Measurements from ENCODE around the gene EP300. TPM values are rescaled to one million over a fixed set of nuclear protein-coding genes. Genes with fewer than 3 reads are reported as not detected.

EP300 gene
- total RNA-seq, 1 donor from 2014 or later: 124 TPM

- TF ChIP-seq, protein P1, sequence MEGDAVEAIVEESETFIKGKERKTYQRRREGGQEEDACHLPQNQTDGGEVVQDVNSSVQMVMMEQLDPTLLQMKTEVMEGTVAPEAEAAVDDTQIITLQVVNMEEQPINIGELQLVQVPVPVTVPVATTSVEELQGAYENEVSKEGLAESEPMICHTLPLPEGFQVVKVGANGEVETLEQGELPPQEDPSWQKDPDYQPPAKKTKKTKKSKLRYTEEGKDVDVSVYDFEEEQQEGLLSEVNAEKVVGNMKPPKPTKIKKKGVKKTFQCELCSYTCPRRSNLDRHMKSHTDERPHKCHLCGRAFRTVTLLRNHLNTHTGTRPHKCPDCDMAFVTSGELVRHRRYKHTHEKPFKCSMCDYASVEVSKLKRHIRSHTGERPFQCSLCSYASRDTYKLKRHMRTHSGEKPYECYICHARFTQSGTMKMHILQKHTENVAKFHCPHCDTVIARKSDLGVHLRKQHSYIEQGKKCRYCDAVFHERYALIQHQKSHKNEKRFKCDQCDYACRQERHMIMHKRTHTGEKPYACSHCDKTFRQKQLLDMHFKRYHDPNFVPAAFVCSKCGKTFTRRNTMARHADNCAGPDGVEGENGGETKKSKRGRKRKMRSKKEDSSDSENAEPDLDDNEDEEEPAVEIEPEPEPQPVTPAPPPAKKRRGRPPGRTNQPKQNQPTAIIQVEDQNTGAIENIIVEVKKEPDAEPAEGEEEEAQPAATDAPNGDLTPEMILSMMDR (IDR thresholded peaks at IDR 0.05; ENCODE audit: unreplicated experiment): no peak
- no peaks in the 10 kb centered on the region for H3K9me3 Mint-ChIP-seq
- H3K36me3 Mint-ChIP-seq: peaks cover 29% of the 10 kb centered on the region
- H3K27me3 Mint-ChIP-seq (ENCODE audit: low read depth): no peaks in the 10 kb centered on the region
- no peak overlapping the region for H3K4me3 Mint-ChIP-seq
- no peak for DNase-seq (ENCODE audit: low spot score in 2 of 2, unreplicated experiment in 2 of 2)
- no peak overlapping the region for H3K27ac Mint-ChIP-seq
- no peaks in the 10 kb centered on the region for H3K4me1 Mint-ChIP-seq
Observed at GRCh38 chr22:41222846-41223507, 130.6 kb downstream of the EP300 start.

DNA sequence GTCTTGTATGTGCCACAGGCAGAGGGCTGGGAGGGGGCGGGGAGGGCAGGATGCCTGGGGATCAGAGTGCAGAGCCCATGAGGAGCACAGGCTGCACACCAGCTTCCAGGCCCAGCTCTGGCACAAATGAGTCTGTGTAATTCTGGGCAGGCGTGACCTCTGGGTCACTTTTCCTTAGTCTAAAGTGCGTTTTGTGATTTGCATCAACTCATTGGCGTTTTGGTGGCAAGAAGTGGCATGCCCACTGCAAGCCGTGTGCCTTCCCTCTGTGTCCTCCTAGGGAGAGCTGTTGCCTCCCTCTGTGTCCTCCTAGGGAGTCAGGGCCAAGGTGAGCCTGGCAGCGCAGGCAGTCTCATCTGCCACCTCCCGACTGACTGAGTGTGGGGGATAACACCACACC lies 131.1 kb downstream of the EP300 start:
- TF ChIP-seq, protein P1 (IDR thresholded peaks at IDR 0.05; ENCODE audit: unreplicated experiment): no peak

GRCh38 chr22:41226723-41227655 lies 134.6 kb downstream of the EP300 start:
- Mint-ChIP-seq H3K4me3 (no peak overlapping the region), H3K27me3 (ENCODE audit: low read depth) (no peaks in the 10 kb centered on the region), H3K27ac (no peak overlapping the region), H3K9me3 (no peaks in the 10 kb centered on the region), H3K36me3 (peaks cover 14% of the 10 kb centered on the region), H3K4me1 (no peaks in the 10 kb centered on the region)
- DNase-seq (ENCODE audit: low spot score in 2 of 2, unreplicated experiment in 2 of 2): no peak
- TF ChIP-seq, protein P1 (IDR thresholded peaks at IDR 0.05; ENCODE audit: unreplicated experiment): no peak

More for the DNA sequence above, 131.1 kb downstream of the EP300 start:
- DNase-seq (ENCODE audit: low spot score in 2 of 2, unreplicated experiment in 2 of 2): no peak
- no peaks in the 10 kb centered on the region for H3K9me3 Mint-ChIP-seq
- H3K4me1 Mint-ChIP-seq: no peaks in the 10 kb centered on the region
- no peak overlapping the region for H3K27ac Mint-ChIP-seq
- H3K4me3 Mint-ChIP-seq: no peak overlapping the region
- peaks cover 28% of the 10 kb centered on the region for H3K36me3 Mint-ChIP-seq
- no peaks in the 10 kb centered on the region for H3K27me3 Mint-ChIP-seq (ENCODE audit: low read depth)

DNA sequence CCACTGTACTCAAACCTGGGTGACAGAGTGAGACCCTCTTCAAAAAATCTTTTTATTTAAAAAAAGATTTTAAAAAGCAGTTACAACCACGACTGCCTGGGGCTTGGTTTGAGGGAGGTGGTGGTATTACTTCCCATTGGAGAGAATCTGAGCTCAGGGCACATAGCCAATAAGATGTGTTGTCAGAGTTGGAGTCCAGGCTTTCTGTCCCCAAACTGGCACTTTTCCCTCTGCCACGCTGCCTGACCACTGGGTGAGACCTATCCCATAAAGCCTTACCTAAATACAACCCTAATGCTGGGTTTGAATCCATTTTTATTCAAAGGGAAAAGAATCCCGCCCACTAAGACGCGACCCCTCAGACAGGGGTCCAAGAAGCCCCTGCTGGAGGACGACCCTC lies 136.8 kb downstream of the EP300 start:
- Mint-ChIP-seq H3K36me3 (peaks cover 11% of the 10 kb centered on the region), H3K27ac (no peak overlapping the region), H3K9me3 (no peaks in the 10 kb centered on the region), H3K27me3 (ENCODE audit: low read depth) (no peaks in the 10 kb centered on the region), H3K4me3 (no peak overlapping the region), H3K4me1 (no peaks in the 10 kb centered on the region)
- no peak for DNase-seq (ENCODE audit: low spot score in 2 of 2, unreplicated experiment in 2 of 2)
- TF ChIP-seq, protein P1 (IDR thresholded peaks at IDR 0.05; ENCODE audit: unreplicated experiment): no peak

Other genes starting within 250 kb of the EP300 start
- 327 to 365 TPM (median 344 TPM) in 3 replicates for gene ST13, start 236.0 kb upstream of the EP300 start, total RNA-seq
- gene XPNPEP3, start 235.4 kb upstream of the EP300 start, total RNA-seq: 21.2 to 24.8 TPM (median 22.6 TPM) in 3 replicates
- not detected in 3 replicates for gene DNAJB7, start 230.5 kb upstream of the EP300 start, total RNA-seq
- gene RBX1, start 141.2 kb upstream of the EP300 start, total RNA-seq: 56.7 to 60.4 TPM (median 60.1 TPM) in 3 replicates
- gene L3MBTL2, start 112.7 kb downstream of the EP300 start, total RNA-seq: 25.2 to 27.2 TPM (median 26.4 TPM) in 3 replicates
- gene CHADL, start 148.3 kb downstream of the EP300 start, total RNA-seq: 3.2 to 4.6 TPM (median 3.3 TPM) in 3 replicates
- gene RANGAP1, start 193.6 kb downstream of the EP300 start, total RNA-seq: 47.6 to 51.3 TPM (median 49.3 TPM) in 3 replicates
- 85.5 to 86.8 TPM (median 85.6 TPM) in 3 replicates for gene ZC3H7B, start 208.9 kb downstream of the EP300 start, total RNA-seq

Measured in mesothelial cell of epicardium (in vitro differentiated cells).